HepG2 (cell line): ENCODE measurements around the gene CEP55. TPM values are rescaled to one million over a fixed set of nuclear protein-coding genes. Genes with fewer than 3 reads are reported as not detected.

ENCODE experiments used
- ATAC-seq: fragments of 200-7000 bp; cut with Tn5 transposase; 3 replicates; pipeline ENCODE4 v1.9.1; 2020; ENCODE audit warnings: mild to moderate bottlenecking, moderate library complexity
- BruUV-seq: library from RNA; stranded (reverse); fragments of 400-500 nt; replicated peaks from 2 replicates; lab custom pipeline; 2021; lab: Mats Ljungman, UMichigan
- CTCF ChIA-PET: fragments of 300-600 bp; formaldehyde crosslinking; extraction: SDS; loops from one replicate; lab custom pipeline; 2021; ENCODE audit warnings: low total read pairs, inconsistent platforms, low intra/inter-chr PET ratio; lab: Yijun Ruan, JAX
- POLR2A ChIA-PET: fragments of 350-600 bp; sonication (Branson Sonifier 250); formaldehyde crosslinking; loops from one replicate; lab custom pipeline; 2020; ENCODE audit warnings: antibody characterized with exemption, inconsistent platforms; lab: Yijun Ruan, JAX
- DNase-seq: peaks from one replicate; pipeline ENCODE4 v3.0.0-alpha.2; 2015; ENCODE audit warnings: low spot score
- FAIRE-seq: peaks from 3 replicates; lab custom pipeline; 2011; peaks lifted over from hg19 to GRCh38; lab: Jason Lieb, UNC
- H2AFZ ChIP-seq: one replicate; pipeline ENCODE4 v1.6.1; 2011; ENCODE audit warnings: low read length, inconsistent platforms
- H3K27ac ChIP-seq: fragments of 300-600 bp; 3 replicates; pipeline ENCODE4 v1.8.0; 2011; ENCODE audit warnings: mixed run types, mild to moderate bottlenecking, mixed read lengths, low read length, inconsistent platforms; ENCODE audit not compliant: insufficient read depth; ENCODE audit errors: extremely low read length
- H3K27me3 ChIP-seq, 2 experiments: fragments of 200-600 bp in 1 of 2; 2 replicates in 1 of 2; 3 replicates in 1 of 2; pipeline versions ENCODE4 v1.6.0 to v1.8.0; 2011; ENCODE audit warnings: low read length in 2 of 2, mild to moderate bottlenecking in 2 of 2, moderate library complexity in 2 of 2, inconsistent platforms in 1 of 2; ENCODE audit not compliant: insufficient read depth in 2 of 2, control insufficient read depth in 1 of 2
- H3K36me3 ChIP-seq, 2 experiments: fragments of 200-600 bp in 1 of 2; replicated peaks in 1 of 2; 2 replicates in 1 of 2; 3 replicates in 1 of 2; pipeline versions ENCODE4 v1.5.1 to v1.8.0; 2011; ENCODE audit warnings: low read length in 2 of 2, inconsistent platforms in 1 of 2; ENCODE audit not compliant: insufficient read depth in 2 of 2, control insufficient read depth in 1 of 2
- H3K4me1 ChIP-seq: 2 replicates; pipeline ENCODE4 v1.5.1; 2012; ENCODE audit warnings: low read length, inconsistent platforms; ENCODE audit not compliant: insufficient read depth
- H3K4me2 ChIP-seq: 2 replicates; pipeline ENCODE4 v1.6.0; 2011; ENCODE audit warnings: low read depth, low read length, inconsistent platforms
- H3K4me3 ChIP-seq, 3 experiments: fragments of 200-600 bp in 1 of 3; sonication (generic), shearing (Covaris generic) in 1 of 3; replicated peaks in 1 of 3; 2 replicates each; pipeline ENCODE4 v1.5.1; 2011 to 2016; ENCODE audit warnings: low read length in 3 of 3, inconsistent platforms in 2 of 3, low read depth in 2 of 3, mild to moderate bottlenecking in 2 of 3, control low read depth in 1 of 3, mixed read lengths in 1 of 3; ENCODE audit not compliant: insufficient read depth in 1 of 3
- H3K79me2 ChIP-seq: one replicate; pipeline ENCODE4 v1.6.1; 2011; ENCODE audit warnings: low read length, inconsistent platforms; ENCODE audit not compliant: insufficient read depth
- H3K9ac ChIP-seq: 2 replicates; pipeline ENCODE4 v1.6.0; 2011; ENCODE audit warnings: mild to moderate bottlenecking, low read depth, low read length, inconsistent platforms; ENCODE audit not compliant: insufficient read depth
- H3K9me3 ChIP-seq: 2 replicates; pipeline ENCODE4 v1.5.1; 2012; ENCODE audit warnings: mild to moderate bottlenecking, low read length
- H4K20me1 ChIP-seq: 2 replicates; pipeline ENCODE4 v1.6.0; 2011; ENCODE audit warnings: inconsistent platforms, mild to moderate bottlenecking, low read length, moderate library complexity; ENCODE audit not compliant: insufficient read depth
- CCAR2 ChIP-seq: fragments of 200-400 bp; formaldehyde crosslinking; optimal IDR thresholded peaks from 2 replicates; pipeline ENCODE3; 2018; ENCODE audit warnings: low read depth, mild to moderate bottlenecking, low read length, moderate library complexity
- ETV5 ChIP-seq: IDR thresholded peaks from 2 replicates; pipeline ENCODE4 v1.6.1; 2018; ENCODE audit warnings: missing biosample characterization, missing genetic modification reagents, inconsistent platforms, borderline replicate concordance
- MXI1 ChIP-seq: IDR thresholded peaks from 3 replicates; pipeline ENCODE4 v1.6.1; 2012; ENCODE audit warnings: low read depth, low read length, inconsistent platforms, borderline replicate concordance
- NFYC ChIP-seq: IDR thresholded peaks from 2 replicates; pipeline ENCODE4 v1.6.1; 2016; ENCODE audit warnings: missing genetic modification reagents, missing compliant biosample characterization
- NR2F6 ChIP-seq, 2 experiments: IDR thresholded peaks; 2 replicates each; pipeline ENCODE4 v1.6.1; 2016; ENCODE audit warnings: antibody characterized with exemption in 1 of 2, mild to moderate bottlenecking in 1 of 2
- SP2 ChIP-seq: sonication (generic); formaldehyde crosslinking; IDR thresholded peaks from 2 replicates; pipeline ENCODE4 v1.5.1; 2020; ENCODE audit warnings: mild to moderate bottlenecking, missing genetic modification reagents
- ZBTB33 ChIP-seq: sonication (generic); formaldehyde crosslinking; IDR thresholded peaks from 2 replicates; pipeline ENCODE4 v1.4.0; 2020; ENCODE audit warnings: missing genetic modification reagents
- ZNF441 ChIP-seq: sonication (generic); formaldehyde crosslinking; IDR thresholded peaks from 2 replicates; pipeline ENCODE4 v1.7.0; 2021; ENCODE audit warnings: missing genetic modification reagents, borderline replicate concordance
- ZNF543 ChIP-seq: sonication (generic); formaldehyde crosslinking; IDR thresholded peaks from 2 replicates; pipeline ENCODE4 v1.4.0; 2020; ENCODE audit warnings: mild to moderate bottlenecking, missing genetic modification reagents
- ZNF616 ChIP-seq: sonication (generic); formaldehyde crosslinking; IDR thresholded peaks from 2 replicates; pipeline ENCODE4 v1.5.0; 2020; ENCODE audit warnings: low read depth, mild to moderate bottlenecking, missing genetic modification reagents
- ZNF761 ChIP-seq: sonication (generic); formaldehyde crosslinking; conservative IDR thresholded peaks from 2 replicates; pipeline ENCODE4 v1.4.0; 2020; ENCODE audit warnings: mild to moderate bottlenecking, missing genetic modification reagents
- WGBS: methylation state at CpG from one replicate; pipeline ENCODE4 v1.1.6; 2017; ENCODE audit warnings: low lambda C conversion rate; 5-methylcytosine and 5-hydroxymethylcytosine counted together
- in situ Hi-C: cut with HindIII; loops from 2 replicates; pipeline ENCODE4 v1.10.0; 2017; ENCODE audit warnings: low pct_unique_long_range_greater_than_20kb; ENCODE audit not compliant: extremely low pct_ligation_motif_present
- intact Hi-C: fragments of 100-400 bp; cut with micrococcal nuclease; formaldehyde crosslinking; loops from one replicate; pipeline ENCODE4 v1.10.0; 2022; ENCODE audit not compliant: unreplicated experiment
- polyA plus RNA-seq, 8 experiments: library from polyadenylated mRNA; depleted of rRNA in 3 of 8; stranded (reverse) in 7 of 8; unstranded in 1 of 8; fragments of >200 nt; fragmentation: Illumina TruSeq in 4 of 8; extraction: Trizol in 4 of 8; gene quantifications; 2 replicates each; pipeline versions ENCODE4 v1.2.1 to v1.2.3, GENCODE V29; 2011 to 2016; ENCODE audit warnings: low read depth in 4 of 8, missing spikeins in 1 of 8, mixed read lengths in 1 of 8; ENCODE audit not compliant: insufficient read depth in 1 of 8
- total RNA-seq, 5 experiments: library from RNA; depleted of rRNA; stranded (reverse); fragments of >200 nt; fragmentation: Illumina TruSeq; extraction: Trizol; gene quantifications; 2 replicates each; pipeline ENCODE4 v1.2.3, GENCODE V29; 2016; ENCODE audit warnings: low read depth in 1 of 5
- TF ChIP-seq, protein P1 (sequence below): sonication (generic); formaldehyde crosslinking; IDR thresholded peaks from 2 replicates; pipeline ENCODE4 v1.4.0; 2020; ENCODE audit warnings: missing genetic modification reagents
- TF ChIP-seq, protein P2 (sequence below): sonication (generic); formaldehyde crosslinking; IDR thresholded peaks from 2 replicates; pipeline ENCODE4 v1.4.0; 2020; ENCODE audit warnings: mild to moderate bottlenecking, missing genetic modification reagents

Gene CEP55
- total and polyA plus RNA-seq, 2 of the 13 experiments (the other 11 are each of a cell fraction or from before 2014, with no cell fraction given) = 6.5 to 17.1 TPM

DNA sequence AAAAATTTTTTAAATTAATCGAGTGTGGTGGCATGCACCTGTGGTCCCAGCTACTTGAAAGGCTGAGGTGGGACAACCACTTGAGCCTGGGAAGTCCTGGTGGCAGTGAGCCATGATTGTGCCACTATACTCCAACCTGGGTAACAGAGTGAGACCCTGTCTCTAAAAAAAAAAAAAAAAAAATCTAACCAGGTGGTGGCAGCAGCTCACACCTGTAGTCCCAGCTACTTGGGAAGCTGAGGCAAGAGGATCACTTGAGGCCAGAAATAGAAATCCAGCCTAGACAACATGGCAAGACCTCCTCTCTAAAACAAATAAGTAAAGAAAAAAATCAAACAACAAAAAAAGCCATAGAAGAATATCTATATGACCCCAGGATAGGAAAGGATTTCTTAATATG, 10.7 kb upstream of the CEP55 start:
- H3K4me2 ChIP-seq = no peak overlapping the region
- no peaks in the 10 kb centered on the region for H4K20me1 ChIP-seq
- 0% methylated on average over 1 of the region's 1 CpG for WGBS
- DNase-seq = no peak
- no peak for TF ChIP-seq ZNF543 (CRISPR knock-in tag)
- ChIA-PET CTCF (interaction anchor here (0.9 kb wide), 1 partner anchor 26 kb away, joined by 6 read pairs; no protein-coding TSS in a partner anchor), POLR2A (no interaction called here)
- FAIRE-seq = no peak
- no peak overlapping the region for H3K4me3 ChIP-seq
- H3K4me1 ChIP-seq = peaks cover 8% of the 10 kb centered on the region; the same call in 1 of the 2 replicates
- intact Hi-C loops = loop anchor here (10.0 kb wide), 1 partner anchor 61 kb away; no protein-coding TSS in a partner anchor
- H3K9me3 ChIP-seq = no peaks in the 10 kb centered on the region
- no peaks in the 10 kb centered on the region for H3K79me2 ChIP-seq
- no peak overlapping the region for H3K27ac ChIP-seq
- H3K9ac ChIP-seq = no peak overlapping the region
- no peaks in the 10 kb centered on the region for H3K36me3 ChIP-seq
- in situ Hi-C loops = no loop called here
- H3K27me3 ChIP-seq = peaks cover 0 to 26% of the 10 kb centered on the region in 2 experiments; a peak in 3 of 5 replicates
- no TSS peak for BruUV-seq
- H2AFZ ChIP-seq = no peak overlapping the region
- ATAC-seq = no peak

DNA sequence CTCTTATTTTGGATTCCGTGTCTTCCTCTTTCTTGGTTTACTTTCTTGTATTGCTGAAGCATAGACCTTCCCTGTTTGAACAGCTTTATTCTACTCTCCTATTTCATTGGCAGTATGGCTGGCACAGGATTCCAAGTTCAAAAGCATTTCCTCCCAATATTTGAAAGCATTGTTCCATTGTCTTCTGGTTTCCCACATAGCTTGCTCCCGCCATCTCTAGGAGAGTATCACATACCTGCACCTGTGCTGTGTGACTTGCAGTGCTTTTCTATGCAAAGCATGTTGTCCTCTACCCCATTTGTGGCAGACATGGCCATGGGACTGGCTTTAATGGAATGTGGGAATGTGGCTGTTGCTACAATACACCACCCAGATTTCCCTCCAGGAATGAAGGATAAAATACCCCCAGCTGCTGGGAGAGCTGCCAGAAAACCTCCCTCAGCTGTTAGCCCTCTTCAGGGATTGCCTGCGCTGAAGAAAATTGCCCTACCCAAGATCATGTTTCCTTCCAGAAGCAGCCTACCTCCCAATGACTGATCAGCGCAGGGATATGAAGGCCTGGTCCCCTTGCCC, 7.4 kb upstream of the CEP55 start:
- ATAC-seq = no peak
- intact Hi-C loops = loop anchor here (10.0 kb wide), 1 partner anchor 64 kb away; no protein-coding TSS in a partner anchor
- TF ChIP-seq, protein P1, sequence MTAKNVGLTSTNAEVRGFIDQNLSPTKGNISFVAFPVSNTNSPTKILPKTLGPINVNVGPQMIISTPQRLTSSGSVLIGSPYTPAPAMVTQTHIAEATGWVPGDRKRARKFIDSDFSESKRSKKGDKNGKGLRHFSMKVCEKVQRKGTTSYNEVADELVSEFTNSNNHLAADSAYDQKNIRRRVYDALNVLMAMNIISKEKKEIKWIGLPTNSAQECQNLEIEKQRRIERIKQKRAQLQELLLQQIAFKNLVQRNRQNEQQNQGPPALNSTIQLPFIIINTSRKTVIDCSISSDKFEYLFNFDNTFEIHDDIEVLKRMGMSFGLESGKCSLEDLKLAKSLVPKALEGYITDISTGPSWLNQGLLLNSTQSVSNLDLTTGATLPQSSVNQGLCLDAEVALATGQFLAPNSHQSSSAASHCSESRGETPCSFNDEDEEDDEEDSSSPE (CRISPR knock-in tag) = no peak
- TF ChIP-seq ETV5 = no peak
- no peak for TF ChIP-seq ZNF761 (CRISPR knock-in tag)
- TF ChIP-seq ZBTB33 (CRISPR knock-in tag) = no peak
- no peak for TF ChIP-seq MXI1
- no peak for TF ChIP-seq CCAR2
- no peak for TF ChIP-seq NR2F6 (IDR thresholded peaks at IDR 0.05)
- no peak for TF ChIP-seq NR2F6 (CRISPR knock-in tag; IDR thresholded peaks at IDR 0.05)
- TF ChIP-seq SP2 = no peak
- no peak for TF ChIP-seq ZNF441
- TF ChIP-seq ZNF616 (CRISPR knock-in tag) = no peak
- TF ChIP-seq NFYC (CRISPR knock-in tag) = no peak
- TF ChIP-seq, protein P2, sequence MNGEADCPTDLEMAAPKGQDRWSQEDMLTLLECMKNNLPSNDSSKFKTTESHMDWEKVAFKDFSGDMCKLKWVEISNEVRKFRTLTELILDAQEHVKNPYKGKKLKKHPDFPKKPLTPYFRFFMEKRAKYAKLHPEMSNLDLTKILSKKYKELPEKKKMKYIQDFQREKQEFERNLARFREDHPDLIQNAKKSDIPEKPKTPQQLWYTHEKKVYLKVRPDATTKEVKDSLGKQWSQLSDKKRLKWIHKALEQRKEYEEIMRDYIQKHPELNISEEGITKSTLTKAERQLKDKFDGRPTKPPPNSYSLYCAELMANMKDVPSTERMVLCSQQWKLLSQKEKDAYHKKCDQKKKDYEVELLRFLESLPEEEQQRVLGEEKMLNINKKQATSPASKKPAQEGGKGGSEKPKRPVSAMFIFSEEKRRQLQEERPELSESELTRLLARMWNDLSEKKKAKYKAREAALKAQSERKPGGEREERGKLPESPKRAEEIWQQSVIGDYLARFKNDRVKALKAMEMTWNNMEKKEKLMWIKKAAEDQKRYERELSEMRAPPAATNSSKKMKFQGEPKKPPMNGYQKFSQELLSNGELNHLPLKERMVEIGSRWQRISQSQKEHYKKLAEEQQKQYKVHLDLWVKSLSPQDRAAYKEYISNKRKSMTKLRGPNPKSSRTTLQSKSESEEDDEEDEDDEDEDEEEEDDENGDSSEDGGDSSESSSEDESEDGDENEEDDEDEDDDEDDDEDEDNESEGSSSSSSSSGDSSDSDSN (CRISPR knock-in tag) = no peak

More for the DNA sequence above, 7.4 kb upstream of the CEP55 start:
- FAIRE-seq (no peak), DNase-seq (no peak)
- Histone ChIP-seq H3K9ac (no peak overlapping the region), H3K27me3 (peaks cover 0 to 6% of the 10 kb centered on the region in 2 experiments; a peak in 3 of 5 replicates), H3K79me2 (no peaks in the 10 kb centered on the region), H3K9me3 (no peaks in the 10 kb centered on the region), H4K20me1 (no peaks in the 10 kb centered on the region), H3K4me2 (no peak overlapping the region), H3K36me3 (no peaks in the 10 kb centered on the region), H3K4me3 (no peak overlapping the region), H3K4me1 (peaks cover 8% of the 10 kb centered on the region), H2AFZ (no peak overlapping the region), H3K27ac (no peak overlapping the region)
- CTCF ChIA-PET = no interaction called here
- in situ Hi-C loops = no loop called here
- WGBS = 28% methylated on average over 3 of the region's 4 CpGs
- BruUV-seq = no TSS peak
- POLR2A ChIA-PET = no interaction called here
